A549 (cell line): ENCODE measurements around the gene PTTG2. TPM values are rescaled to one million over a fixed set of nuclear protein-coding genes. Genes with fewer than 3 reads are reported as not detected.
"Not testable (repeated sequence)": the region's sequence is repeated elsewhere in the genome, so short reads cannot be mapped to it uniquely, and the experiment has no call there.

Source experiments
- ATAC-seq, 2 experiments: fragments of 200-7000 bp in 1 of 2; fragments of >200 bp in 1 of 2; cut with Nextera tagmentation in 1 of 2; cut with Tn5 transposase in 1 of 2; 3 replicates each; pipeline versions ENCODE4 v1.8.0 to v1.9.1; 2018 to 2020; ENCODE audit warnings: mild to moderate bottlenecking in 1 of 2, moderate library complexity in 1 of 2
- CTCF ChIA-PET: fragments of 300-600 bp; sonication (Branson Sonifier 250); formaldehyde crosslinking; extraction: SDS; loops from one replicate; lab custom pipeline; 2021; ENCODE audit warnings: antibody characterized with exemption, inconsistent platforms; lab: Yijun Ruan, JAX
- POLR2A ChIA-PET: fragments of 350-600 bp; formaldehyde crosslinking; extraction: SDS; loops from one replicate; lab custom pipeline; 2021; ENCODE audit warnings: antibody characterized with exemption, inconsistent platforms; lab: Yijun Ruan, JAX
- DNase-seq, 2 experiments: peaks; one replicate each; pipeline versions ENCODE4 v3.0.0 to v3.0.0-alpha.2; 2011 to 2016; ENCODE audit warnings: low read depth in 1 of 2, low spot score in 1 of 2
- FAIRE-seq: peaks from 2 replicates; lab custom pipeline; 2011; peaks lifted over from hg19 to GRCh38; lab: Jason Lieb, UNC
- H3K27ac ChIP-seq, 2 experiments: fragments of >200 bp; sonication (Bioruptor Twin); formaldehyde crosslinking; 3 replicates each; pipeline ENCODE4 v1.5.1; 2016 to 2017
- H3K4me1 ChIP-seq: fragments of >200 bp; sonication (Bioruptor Twin); formaldehyde crosslinking; 3 replicates; pipeline ENCODE4 v1.6.1; 2016
- H3K4me2 ChIP-seq: fragments of >200 bp; sonication (Bioruptor Twin); formaldehyde crosslinking; 3 replicates; pipeline ENCODE4 v1.6.1; 2016
- H3K4me3 ChIP-seq: fragments of >200 bp; sonication (Bioruptor Twin); formaldehyde crosslinking; 3 replicates; pipeline ENCODE4 v1.5.1; 2016
- H3K9me3 ChIP-seq: fragments of >200 bp; sonication (Bioruptor Twin); formaldehyde crosslinking; 3 replicates; pipeline ENCODE4 v1.6.1; 2016
- BHLHE40 ChIP-seq: IDR thresholded peaks from 2 replicates; pipeline ENCODE4 v1.6.1; 2012; ENCODE audit warnings: low read depth, low read length, inconsistent platforms
- CBX8 ChIP-seq: fragments of 200-600 bp; sonication (generic); IDR thresholded peaks from 2 replicates; pipeline ENCODE4 v1.6.1; 2016
- CHD2 ChIP-seq: fragments of 150-350 bp; IDR thresholded peaks from 2 replicates; pipeline ENCODE4 v1.6.1; 2014; ENCODE audit warnings: low read length; ENCODE audit not compliant: partially characterized antibody
- CTCF ChIP-seq: fragments of >200 bp; sonication (Bioruptor Twin); formaldehyde crosslinking; IDR thresholded peaks from 3 replicates; pipeline ENCODE4 v1.5.1; 2016
- ESRRA ChIP-seq: fragments of 150-350 bp; IDR thresholded peaks from 2 replicates; pipeline ENCODE4 v1.6.1; 2014; ENCODE audit warnings: mild to moderate bottlenecking, low read length, borderline replicate concordance
- FOSB ChIP-seq: fragments of 250-450 bp; sonication (Bioruptor Pico); IDR thresholded peaks from 2 replicates; pipeline ENCODE4 v1.5.0; 2020; ENCODE audit warnings: mild to moderate bottlenecking, moderate library complexity
- FOSL2 ChIP-seq, 2 experiments: fragments of 450-650 bp in 1 of 2; fragments of >200 bp in 1 of 2; sonication (Bioruptor Twin) in 1 of 2; formaldehyde crosslinking; IDR thresholded peaks; 2 replicates each; pipeline versions ENCODE4 v1.5.0 to v1.6.1; 2016 to 2020; ENCODE audit warnings: mild to moderate bottlenecking in 1 of 2, moderate library complexity in 1 of 2
- HEYL ChIP-seq: fragments of 250-450 bp; sonication (Bioruptor Pico); IDR thresholded peaks from 2 replicates; pipeline ENCODE4 v1.8.0; 2021; ENCODE audit warnings: mild to moderate bottlenecking, moderate library complexity
- HMGXB4 ChIP-seq: fragments of 250-450 bp; sonication (Bioruptor Pico); IDR thresholded peaks from 2 replicates; pipeline ENCODE4 v1.5.0; 2021; ENCODE audit warnings: mild to moderate bottlenecking, moderate library complexity, borderline replicate concordance
- HOXA7 ChIP-seq: fragments of 250-450 bp; sonication (Bioruptor Pico); IDR thresholded peaks from 2 replicates; pipeline ENCODE4 v1.5.0; 2020; ENCODE audit warnings: mild to moderate bottlenecking, moderate library complexity
- NR3C1 ChIP-seq: fragments of >200 bp; sonication (Bioruptor Twin); formaldehyde crosslinking; IDR thresholded peaks from 3 replicates; pipeline ENCODE4 v1.6.1; 2017
- PBX3 ChIP-seq: IDR thresholded peaks from 2 replicates; pipeline ENCODE4 v1.6.1; 2012
- PHF8 ChIP-seq: fragments of 200-600 bp; sonication (generic); IDR thresholded peaks from 2 replicates; pipeline ENCODE4 v1.6.1; 2016; ENCODE audit warnings: low read depth, mild to moderate bottlenecking, antibody characterized with exemption, moderate library complexity, borderline replicate concordance
- POLR2A ChIP-seq: IDR thresholded peaks from 2 replicates; pipeline ENCODE4 v1.6.1; 2012; ENCODE audit warnings: mild to moderate bottlenecking, low read length
- POLR2AphosphoS2 ChIP-seq: conservative IDR thresholded peaks from 2 replicates; pipeline ENCODE4 v1.6.1; 2012; ENCODE audit warnings: low read length, improper control_type of control experiment, inconsistent platforms
- RAD21 ChIP-seq, 2 experiments: fragments of >200 bp in 1 of 2; sonication (Bioruptor Twin) in 1 of 2; formaldehyde crosslinking in 1 of 2; IDR thresholded peaks in 1 of 2; conservative IDR thresholded peaks in 1 of 2; 2 replicates in 1 of 2; 3 replicates in 1 of 2; pipeline ENCODE4 v1.6.1; 2012 to 2018; ENCODE audit warnings: inconsistent platforms in 1 of 2
- TFCP2L1 ChIP-seq: fragments of 250-450 bp; sonication (Bioruptor Pico); IDR thresholded peaks from 2 replicates; pipeline ENCODE4 v1.5.0; 2021; ENCODE audit warnings: mild to moderate bottlenecking
- TP53 ChIP-seq: fragments of 250-450 bp; sonication (Bioruptor Pico); IDR thresholded peaks from 2 replicates; pipeline ENCODE4 v1.5.0; 2021; ENCODE audit warnings: mild to moderate bottlenecking, moderate library complexity
- ZNF302 ChIP-seq: fragments of 250-450 bp; sonication (Bioruptor Pico); IDR thresholded peaks from 2 replicates; pipeline ENCODE4 v1.9.0; 2021; ENCODE audit warnings: inconsistent platforms, mild to moderate bottlenecking, moderate library complexity
- WGBS: methylation state at CpG from one replicate; pipeline ENCODE4 v1.1.6; 2017; ENCODE audit errors: missing lambda C conversion rate; 5-methylcytosine and 5-hydroxymethylcytosine counted together
- polyA plus RNA-seq, 4 experiments: library from polyadenylated mRNA; depleted of rRNA in 3 of 4; stranded (reverse); fragments of >200 nt; fragmentation: RNase III in 1 of 4; extraction: RNeasy Plus Mini Kit Qiagen cat#74134 plus additional on column Dnase treatment in 1 of 4; gene quantifications; 2 replicates in 3 of 4; 3 replicates in 1 of 4; pipeline ENCODE4 v1.2.3, GENCODE V29; 2011 to 2017
- TF ChIP-seq, protein P1 (sequence below): fragments of >200 bp; sonication (Bioruptor Twin); formaldehyde crosslinking; IDR thresholded peaks from 3 replicates; pipeline ENCODE4 v1.6.1; 2016

Gene PTTG2
- polyA plus RNA-seq, 2 of the 4 experiments (the other 2 are of a cell fraction): not detected

DNA sequence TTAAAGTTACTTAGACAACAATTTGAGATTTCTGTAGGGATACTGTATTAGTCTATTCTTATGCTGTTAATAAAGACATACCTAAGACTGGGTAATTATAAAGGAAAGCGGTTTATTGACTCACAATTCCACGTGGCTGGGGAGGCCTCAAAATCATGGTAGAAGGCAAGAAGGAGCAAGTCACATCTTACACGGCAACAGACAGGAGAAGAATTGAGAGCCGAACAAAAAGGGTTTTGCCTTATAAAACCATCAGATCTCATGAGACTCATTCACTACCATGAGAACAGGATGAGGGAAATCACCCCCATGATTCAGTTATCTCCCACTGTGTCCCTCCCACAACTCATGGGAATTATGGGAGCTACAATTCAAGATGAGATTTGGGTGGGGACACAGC lies 11.0 kb downstream of the PTTG2 start:
- H3K9me3 ChIP-seq: no peaks in the 10 kb centered on the region
- no peak overlapping the region for H3K4me2 ChIP-seq
- H3K4me1 ChIP-seq: no peaks in the 10 kb centered on the region
- no peak for TF ChIP-seq PHF8
- TF ChIP-seq, all 56 proteins: peak for 0
- no peak for ATAC-seq
- Histone ChIP-seq H3K4me3 (no peak overlapping the region), H3K27ac (no peak overlapping the region)
- WGBS: 85% methylated on average over 4 of the region's 4 CpGs
- FAIRE-seq: no peak
- ChIA-PET POLR2A (no interaction called here), CTCF (no interaction called here)
- no peak for DNase-seq

GRCh38 chr4:37973441-37973840 lies 13.2 kb downstream of the PTTG2 start:
- FAIRE-seq (no peak), ATAC-seq (no peak), DNase-seq (no peak)
- ChIA-PET POLR2A (no interaction called here), CTCF (no interaction called here)
- Histone ChIP-seq H3K9me3 (no peaks in the 10 kb centered on the region), H3K27ac (no peak overlapping the region), H3K4me3 (no peak overlapping the region), H3K4me2 (no peak overlapping the region), H3K4me1 (no peaks in the 10 kb centered on the region)
- no peak for TF ChIP-seq CTCF
- no peak for TF ChIP-seq HEYL (CRISPR knock-in tag)
- TF ChIP-seq, protein P1, sequence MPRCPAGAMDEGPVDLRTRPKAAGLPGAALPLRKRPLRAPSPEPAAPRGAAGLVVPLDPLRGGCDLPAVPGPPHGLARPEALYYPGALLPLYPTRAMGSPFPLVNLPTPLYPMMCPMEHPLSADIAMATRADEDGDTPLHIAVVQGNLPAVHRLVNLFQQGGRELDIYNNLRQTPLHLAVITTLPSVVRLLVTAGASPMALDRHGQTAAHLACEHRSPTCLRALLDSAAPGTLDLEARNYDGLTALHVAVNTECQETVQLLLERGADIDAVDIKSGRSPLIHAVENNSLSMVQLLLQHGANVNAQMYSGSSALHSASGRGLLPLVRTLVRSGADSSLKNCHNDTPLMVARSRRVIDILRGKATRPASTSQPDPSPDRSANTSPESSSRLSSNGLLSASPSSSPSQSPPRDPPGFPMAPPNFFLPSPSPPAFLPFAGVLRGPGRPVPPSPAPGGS: no peak
- no peak for TF ChIP-seq PBX3
- no peak for TF ChIP-seq TP53
- TF ChIP-seq HMGXB4 (CRISPR knock-in tag): no peak
- TF ChIP-seq FOSB: no peak
- TF ChIP-seq HOXA7 (CRISPR knock-in tag): no peak
- no peak for TF ChIP-seq TFCP2L1 (CRISPR knock-in tag)
- TF ChIP-seq RAD21 (conservative IDR thresholded peaks at IDR 0.05 in 1 of 2, IDR thresholded peaks at IDR 0.05 in 1 of 2): no peak
- TF ChIP-seq POLR2AphosphoS2: no peak
- TF ChIP-seq CHD2: no peak
- TF ChIP-seq CBX8: no peak
- TF ChIP-seq BHLHE40: no peak
- TF ChIP-seq ZNF302 (CRISPR knock-in tag): no peak
- no peak for TF ChIP-seq POLR2A
- TF ChIP-seq ESRRA: no peak
- TF ChIP-seq NR3C1: no peak
- TF ChIP-seq FOSL2 (IDR thresholded peaks at IDR 0.05): no peak
- no peak for TF ChIP-seq FOSL2 (CRISPR knock-in tag; IDR thresholded peaks at IDR 0.05)
- 68% methylated on average over 3 of the region's 3 CpGs for WGBS

DNA sequence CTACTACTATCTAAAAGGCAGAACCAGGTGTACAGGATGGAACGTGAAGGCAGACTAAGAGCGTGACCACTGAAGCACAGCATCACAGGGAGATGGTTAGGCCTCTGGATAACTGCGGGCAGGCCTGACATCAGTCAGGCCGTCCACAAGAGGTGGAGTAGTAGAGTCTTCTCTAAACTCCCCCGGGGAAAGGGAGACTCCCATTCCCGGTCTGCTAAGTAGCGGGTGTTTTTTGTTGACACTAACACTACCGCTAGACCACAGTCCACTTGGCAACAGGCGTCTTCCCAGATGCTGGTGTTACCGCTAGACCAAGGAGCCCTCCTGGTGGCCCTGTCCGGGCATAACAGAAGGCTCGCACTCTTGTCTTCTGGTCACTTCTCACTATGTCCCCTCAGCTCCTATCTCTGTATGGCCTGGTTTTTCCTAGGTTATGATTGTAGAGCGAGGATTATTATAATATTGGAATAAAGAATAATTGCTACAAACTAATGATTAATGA lies 15.2 kb downstream of the PTTG2 start:
- H3K27ac ChIP-seq, CTCF ChIA-PET, ATAC-seq, FAIRE-seq, DNase-seq, H3K4me1 ChIP-seq, H3K4me2 ChIP-seq, POLR2A ChIA-PET, H3K9me3 ChIP-seq, H3K4me3 ChIP-seq: not testable (repeated sequence)
- 97% methylated on average over 12 of the region's 13 CpGs for WGBS
